CD4-positive, alpha-beta T cell treated with Interferon alpha-2 for 1 hour (primary cell): Measurements from ENCODE around the gene GAS2L3.
"Not testable (repeated sequence)": the region's sequence is repeated elsewhere in the genome, so short reads cannot be mapped to it uniquely, and the experiment has no call there.

ENCODE experiments used
- DNase-seq, 2 donors: peaks; one replicate each; pipeline ENCODE4 v3.0.0-alpha.2; 2020 to 2022

Gene GAS2L3

DNA sequence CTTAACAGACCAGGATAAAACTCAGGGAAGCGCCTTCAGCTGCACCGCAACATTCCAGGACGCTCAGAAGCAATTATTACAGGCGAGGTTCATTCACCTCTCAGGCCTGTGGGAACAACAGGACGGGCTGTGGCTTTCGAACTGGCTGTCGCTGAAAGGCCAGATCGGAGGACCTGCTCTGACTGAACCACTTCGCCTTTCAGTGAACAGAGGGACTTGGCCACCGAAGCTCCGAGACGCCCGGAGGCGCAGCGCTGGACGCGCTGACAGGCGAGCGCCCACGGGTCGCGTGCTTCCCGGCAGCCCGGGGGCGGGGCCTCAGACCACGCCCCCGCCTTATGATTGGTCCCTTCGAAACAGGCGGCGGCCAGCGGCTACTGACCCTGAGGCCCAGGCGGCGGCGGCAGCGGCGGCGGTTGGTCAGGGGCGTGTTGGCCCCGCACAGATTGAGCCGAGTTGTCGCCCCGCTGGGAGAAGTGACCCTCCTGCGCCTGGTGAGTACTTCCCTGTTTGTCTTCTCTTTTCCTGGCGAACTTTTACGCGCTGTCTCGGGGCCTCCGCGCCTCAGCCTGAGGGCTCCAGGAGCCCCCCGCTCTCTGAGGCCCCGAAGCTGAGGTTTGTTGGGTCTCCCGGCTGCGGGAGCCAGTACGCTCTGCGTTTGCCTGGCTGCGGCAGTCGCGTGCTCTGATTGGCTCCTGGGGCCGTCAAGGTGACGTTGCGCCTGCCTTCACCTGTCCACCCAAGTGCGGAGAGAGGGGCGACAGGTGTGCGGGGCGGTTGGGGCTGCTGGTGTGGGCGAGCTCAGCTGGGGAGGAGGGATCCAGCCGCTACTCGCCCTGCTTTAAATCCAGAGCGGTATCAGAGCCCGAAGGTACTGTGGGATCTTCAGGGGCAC lies at the start of gene GAS2L3:
GAS2L3 (plus strand) TSS at position 393 of the 895 bp plus-strand sequence. CDS start 21,221 bp downstream, outside the sequence.
- peak; percentile 64 to 76 for DNase-seq

DNA sequence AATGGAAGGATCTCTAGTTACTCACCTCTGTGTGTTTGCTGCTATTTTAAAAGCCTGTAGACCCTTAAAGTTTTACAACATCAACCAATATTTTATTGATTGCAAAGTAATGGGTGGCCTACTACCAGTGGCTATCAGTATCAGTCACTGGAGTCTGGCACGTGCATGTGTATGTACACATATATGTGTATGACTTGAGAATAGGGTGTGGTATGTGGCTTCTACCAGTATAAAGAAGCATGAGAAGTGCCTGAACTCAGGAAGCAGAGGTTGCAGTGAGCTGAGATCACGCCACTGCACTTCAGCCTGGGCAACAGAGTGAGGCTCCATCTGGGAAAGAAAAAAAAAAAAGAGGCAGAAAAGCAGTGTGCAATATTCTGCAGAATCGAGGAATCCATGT lies 45.5 kb upstream of the GAS2L3 start:
- DNase-seq = no peak

DNA sequence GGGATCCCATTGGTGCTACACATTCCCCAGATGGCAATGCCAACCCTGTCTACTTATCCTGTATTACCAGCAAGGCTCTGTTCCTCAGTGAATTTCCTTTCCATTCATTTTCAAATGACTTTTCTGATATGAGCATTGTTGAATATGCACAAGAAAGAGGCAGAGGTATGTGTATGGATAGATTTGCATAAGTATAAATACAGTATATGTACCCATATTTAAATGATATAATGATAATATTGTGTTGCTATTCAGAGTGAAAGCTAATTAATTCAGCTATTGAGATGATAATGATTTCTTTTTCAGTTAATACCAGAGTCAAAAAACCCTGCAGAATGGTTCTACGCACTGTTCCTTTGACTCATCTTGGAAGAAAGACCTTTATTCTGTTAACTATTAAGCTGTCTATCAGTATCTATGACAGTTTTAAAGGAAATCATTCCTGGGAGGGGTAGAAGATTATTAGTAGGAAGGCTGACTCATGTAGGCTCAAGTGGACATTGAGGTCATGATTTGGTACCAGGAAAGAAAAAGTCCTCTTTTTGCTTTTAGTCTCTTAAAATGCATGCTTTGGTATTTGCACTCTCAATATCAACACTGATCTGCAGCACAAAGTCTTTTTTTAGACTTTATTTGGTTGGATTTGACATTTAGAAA lies 44.9 kb upstream of the GAS2L3 start:
- no peak for DNase-seq

DNA sequence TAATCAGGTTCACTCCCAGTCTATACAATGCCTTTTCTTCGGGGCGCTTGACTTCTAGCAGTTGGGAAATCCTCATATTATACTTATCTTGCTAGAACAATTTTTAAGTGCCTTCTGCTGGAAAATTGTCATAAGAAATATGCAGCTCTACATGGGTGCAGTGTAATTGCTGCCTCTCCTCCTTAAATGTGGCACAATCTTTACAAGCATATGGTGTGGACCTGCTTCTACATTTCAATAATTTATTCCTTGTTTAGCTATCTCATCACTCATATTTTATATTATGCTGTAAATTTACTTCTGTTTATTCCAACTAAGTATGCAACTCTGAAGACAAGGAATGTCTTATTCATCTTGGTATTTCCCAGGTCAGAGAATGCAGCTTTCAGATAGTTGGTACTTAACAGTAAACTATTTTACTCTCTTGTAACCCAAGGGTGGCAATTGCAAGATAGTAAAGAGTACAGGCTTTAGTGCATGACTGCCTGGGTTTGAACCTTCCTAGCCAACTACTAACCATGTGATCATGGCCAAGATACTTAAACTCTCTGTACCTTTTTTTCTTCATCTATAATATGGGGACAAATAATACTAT lies 43.6 kb upstream of the GAS2L3 start:
- DNase-seq = no peak

DNA sequence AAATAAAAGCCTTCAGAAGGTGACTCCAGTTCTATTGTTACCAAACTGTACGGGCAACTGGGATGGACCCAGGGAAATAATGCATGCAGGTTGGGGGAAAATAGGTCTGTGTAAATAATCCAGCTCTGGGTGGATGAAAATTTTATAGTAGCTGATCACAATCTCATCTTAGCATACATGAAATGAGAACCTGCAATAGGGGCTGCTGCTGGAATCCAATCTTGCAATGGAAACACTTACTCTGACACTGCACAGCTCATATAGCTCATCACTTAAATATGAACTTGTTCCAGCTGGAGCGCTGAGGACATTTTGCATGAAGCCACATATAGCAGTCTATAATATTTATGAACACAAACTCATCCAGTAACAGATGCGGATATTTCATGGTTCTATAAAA lies 40.1 kb upstream of the GAS2L3 start:
- DNase-seq = no peak

DNA sequence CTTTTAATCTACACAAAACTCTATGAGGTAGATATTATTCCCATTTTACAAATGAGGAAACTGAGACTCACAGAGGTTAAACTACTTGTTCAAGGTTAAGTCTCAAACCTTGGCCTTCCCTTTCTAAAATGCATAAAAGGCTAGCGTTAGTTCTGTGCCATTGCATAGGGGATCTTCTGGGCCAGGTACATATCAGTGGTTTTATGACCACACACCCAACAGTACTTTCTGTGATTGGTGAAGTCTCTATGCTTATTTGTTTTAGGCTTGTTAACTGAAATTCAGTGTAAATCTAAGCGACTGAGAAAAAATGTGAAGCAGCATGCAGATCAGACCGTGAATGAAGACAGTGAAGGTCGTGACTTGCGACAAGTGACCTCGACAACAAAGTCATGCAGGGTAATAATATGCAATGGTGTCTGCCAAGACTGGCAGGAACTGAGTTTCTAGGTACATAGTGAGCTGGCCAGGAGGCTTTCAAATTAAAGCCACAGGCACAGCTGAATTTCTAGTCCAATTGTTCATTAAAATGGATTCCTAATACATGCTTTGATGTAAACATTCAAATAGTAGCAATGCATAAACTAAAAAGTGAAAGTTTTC lies 38.8 kb upstream of the GAS2L3 start:
- DNase-seq = no peak

DNA sequence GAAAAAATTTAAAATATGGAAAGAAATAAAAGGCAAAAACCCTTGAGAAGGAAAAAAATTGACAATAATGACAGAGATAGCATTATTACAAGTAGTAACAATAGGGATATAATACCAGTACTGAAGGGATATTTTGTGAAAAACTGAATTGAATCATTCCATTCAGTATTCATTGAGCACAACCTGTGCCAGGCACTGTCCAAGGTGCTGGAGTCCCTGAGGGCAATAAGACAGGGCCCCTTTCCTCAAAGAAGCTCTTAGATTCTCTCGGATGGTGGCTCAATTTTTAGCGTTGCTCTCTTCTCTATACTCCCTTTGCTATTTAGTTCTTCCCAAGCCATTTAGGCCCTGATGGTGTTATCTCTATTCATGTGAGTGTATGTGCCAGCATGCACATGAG lies 34.3 kb upstream of the GAS2L3 start:
- no peak for DNase-seq

DNA sequence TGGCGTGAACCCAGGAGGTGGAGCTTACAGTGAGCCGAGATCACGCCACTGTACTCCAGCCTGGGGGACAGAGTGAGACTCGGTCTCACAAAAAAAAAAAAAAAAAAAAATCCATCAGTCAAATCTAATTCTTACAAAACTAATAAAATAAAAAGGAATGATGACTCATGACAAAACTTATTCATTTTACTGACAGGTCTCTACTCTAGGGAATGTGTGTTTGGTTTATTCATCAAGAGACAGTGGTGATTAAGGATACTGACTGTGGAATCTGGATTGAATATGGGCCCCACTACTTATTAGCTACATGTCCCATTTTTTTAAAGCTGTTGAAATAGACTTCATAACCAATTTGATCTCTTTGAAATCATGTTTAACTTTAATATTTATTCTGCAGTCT lies 29.3 kb upstream of the GAS2L3 start:
- DNase-seq = no peak

DNA sequence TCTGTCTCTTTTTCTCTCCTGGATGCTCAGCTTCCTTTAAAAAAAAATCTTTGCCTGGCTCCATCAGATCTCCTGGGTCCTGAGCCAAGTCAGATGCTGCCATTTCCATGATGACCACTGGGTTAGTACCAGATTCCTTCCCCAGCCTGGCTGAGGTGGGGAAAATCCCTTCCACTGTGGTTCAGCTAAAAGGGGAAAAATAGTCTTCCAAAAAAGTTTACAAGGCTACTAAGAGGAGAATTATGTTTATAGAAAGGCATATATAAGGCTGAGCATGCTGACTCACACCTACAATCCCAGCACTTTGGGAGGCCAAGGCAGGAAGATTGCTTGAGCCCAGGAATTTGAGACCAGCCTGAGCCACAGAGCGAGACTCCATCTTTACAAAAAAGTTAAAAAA lies 28.4 kb upstream of the GAS2L3 start:
- DNase-seq = no peak

DNA sequence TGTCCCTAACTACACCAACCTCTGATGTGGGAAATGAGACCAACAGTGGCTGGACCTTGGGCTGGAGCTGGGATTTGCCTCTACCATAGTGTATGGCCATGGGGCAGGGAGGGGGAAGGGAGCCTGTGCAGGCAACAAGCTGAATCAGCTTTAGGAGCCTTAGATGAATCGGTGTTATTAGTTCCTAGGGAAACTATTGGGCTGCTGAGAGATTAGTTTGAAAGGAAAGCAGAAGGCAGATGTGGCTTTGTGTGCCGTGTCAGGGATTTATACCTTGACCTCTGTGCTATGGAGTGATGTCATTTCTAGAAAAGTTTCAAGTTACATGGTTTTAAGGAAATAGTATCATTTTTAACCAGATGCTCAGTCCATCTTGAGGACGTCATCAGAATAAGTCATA lies 19.5 kb upstream of the GAS2L3 start:
- DNase-seq = no peak

DNA sequence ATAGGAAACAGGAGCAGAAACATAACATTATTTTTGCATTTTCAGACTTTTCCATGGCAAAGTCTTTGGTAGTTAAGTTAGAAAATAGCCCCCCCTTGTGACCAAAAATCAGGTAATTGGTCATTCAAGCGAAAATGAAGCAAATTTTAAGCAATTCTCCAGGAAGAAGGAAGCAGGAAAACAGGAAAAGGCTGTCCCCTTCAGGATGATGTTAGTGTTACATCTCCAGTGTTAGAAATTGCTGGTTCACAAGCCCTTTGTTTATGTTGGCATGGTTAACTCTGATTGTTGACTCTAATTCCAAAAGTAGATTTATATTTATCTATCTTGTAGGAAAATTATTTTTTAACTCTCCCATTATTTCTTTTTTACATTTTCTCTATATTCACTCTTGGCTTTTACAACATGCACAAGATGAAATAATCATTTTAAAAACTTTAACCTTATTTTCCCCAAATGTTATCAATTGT lies 18.8 kb upstream of the GAS2L3 start:
- DNase-seq = peak in 1 of 2 donors; percentile 38

DNA sequence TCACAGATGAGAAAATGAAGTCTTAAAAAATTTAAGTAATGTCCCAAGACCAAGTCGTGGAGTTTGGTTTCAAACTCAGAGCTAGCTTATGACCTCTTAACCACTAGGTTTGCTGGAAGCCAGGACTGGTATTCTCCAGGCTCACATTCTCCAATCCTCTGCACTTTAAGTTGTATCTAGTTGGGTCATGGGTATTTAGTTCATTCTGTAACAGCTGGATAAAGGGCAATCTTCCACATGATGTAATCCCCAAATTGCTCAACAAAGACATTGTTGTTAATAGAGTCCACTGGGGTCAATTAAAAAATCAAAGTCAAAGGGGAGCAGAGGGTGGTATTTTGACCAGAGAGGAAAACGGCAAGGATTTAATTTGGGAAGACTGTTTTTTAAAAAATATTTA lies 17.8 kb upstream of the GAS2L3 start:
- DNase-seq = no peak

DNA sequence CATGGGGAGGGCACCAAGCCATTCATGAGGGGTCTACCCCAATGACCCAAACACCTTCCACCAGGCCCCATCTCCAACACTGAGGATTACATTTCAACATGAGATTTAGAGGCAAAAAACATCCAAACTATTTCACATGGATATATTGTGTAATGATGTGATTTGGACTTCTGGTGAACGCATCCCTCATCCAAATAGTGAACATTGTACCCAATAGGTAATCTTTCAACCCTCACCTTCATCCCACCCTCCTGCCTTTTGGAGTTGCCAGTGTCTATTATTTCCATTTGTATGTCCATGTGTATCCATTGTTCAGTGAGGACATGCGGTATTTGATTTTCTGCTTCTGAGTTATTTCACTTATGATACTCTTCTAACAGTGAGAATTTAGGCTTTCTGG lies 16.1 kb upstream of the GAS2L3 start:
- no peak for DNase-seq

DNA sequence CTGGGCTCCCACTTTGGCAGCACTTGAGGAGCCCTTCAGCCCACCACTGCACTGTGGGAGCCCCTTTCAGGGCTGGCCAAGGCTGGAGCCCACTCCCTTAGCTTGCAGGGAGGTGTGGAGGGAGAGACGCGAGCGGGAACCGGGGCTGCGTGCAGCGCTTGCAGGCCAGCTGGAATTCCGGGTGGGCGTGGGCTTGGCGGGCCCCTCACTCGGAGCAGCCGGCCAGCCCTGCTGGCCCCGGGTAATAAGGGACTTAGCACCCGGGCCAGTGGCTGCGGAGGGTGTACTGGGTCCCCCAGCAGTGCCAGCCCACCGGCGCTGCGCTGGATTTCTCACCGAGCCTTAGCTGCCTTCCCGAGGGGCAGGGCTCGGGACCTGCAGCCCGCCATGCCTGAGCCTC lies 14.2 kb upstream of the GAS2L3 start:
- DNase-seq = not testable (repeated sequence)

DNA sequence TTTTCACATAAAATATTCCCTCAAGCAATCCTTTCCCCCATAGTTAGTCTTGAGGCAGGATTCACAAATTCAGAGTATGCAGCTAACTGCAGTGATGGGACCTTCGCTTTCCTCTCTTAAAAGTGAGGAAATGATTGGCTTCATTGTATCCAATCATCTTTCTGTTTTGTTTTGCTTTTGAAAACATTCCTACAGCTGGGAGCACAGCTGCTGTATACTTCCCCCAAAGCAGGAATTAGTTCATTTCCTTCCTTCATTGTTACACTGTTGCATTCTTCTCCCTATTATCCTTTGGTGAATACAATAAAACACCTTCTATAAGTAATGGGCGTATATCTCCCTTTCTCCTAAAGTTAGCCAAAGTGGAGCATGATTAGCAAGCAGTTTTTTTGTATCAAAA lies 9.4 kb upstream of the GAS2L3 start:
- no peak for DNase-seq

DNA sequence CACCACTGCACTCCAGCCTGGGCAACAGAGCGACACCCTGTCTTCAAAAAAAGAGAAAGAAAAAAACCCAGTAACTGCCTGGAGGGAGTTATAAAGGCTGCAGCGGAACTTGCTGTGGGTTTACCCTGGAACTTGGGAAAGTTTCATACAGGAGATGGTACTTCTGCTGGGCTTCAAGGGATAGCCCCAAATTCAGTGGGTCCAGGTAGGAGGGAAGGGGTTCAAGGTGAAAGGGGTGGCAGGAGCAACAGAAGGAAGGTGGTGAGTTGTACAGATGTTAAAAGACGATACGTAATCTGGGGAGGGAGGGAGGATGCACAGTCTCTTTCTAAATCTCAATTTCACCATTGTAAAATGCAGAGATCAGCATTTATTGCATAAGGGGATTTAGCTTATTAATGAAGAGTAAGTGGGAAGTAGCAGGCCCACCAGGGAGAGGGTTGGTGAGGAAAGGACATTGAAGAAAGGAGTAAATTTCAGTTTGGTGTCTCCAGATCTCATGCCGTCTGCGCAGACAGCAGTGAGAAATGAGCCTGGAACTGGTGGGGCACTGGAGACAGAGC lies 8.5 kb upstream of the GAS2L3 start:
- no peak for DNase-seq

DNA sequence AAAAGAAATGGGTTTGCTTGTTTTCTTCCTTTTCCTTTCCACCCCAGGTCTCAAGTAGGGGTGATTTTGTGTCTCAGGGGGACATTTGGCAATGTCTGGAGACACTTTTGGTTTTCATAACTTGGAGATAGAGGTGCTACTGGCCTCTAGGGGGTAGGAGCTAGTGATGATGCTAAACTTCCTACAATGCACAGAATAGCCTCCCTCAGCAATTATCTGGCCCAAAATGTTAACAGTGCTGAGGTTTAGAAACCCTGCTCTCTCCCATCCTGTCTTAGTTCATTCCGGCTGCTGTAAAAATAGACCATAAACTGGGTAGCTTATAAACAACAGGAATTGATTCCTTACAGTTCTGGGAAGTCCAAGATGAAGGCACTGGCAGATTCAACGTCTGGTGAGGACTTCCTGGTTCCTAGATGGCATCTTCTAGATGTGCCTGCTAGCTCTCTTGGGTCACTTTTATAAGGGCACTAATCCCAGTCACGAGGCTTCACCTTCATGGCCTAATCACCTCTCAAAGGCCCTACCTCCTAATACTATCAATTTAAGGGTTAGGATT lies 7.4 kb upstream of the GAS2L3 start:
- DNase-seq = no peak

DNA sequence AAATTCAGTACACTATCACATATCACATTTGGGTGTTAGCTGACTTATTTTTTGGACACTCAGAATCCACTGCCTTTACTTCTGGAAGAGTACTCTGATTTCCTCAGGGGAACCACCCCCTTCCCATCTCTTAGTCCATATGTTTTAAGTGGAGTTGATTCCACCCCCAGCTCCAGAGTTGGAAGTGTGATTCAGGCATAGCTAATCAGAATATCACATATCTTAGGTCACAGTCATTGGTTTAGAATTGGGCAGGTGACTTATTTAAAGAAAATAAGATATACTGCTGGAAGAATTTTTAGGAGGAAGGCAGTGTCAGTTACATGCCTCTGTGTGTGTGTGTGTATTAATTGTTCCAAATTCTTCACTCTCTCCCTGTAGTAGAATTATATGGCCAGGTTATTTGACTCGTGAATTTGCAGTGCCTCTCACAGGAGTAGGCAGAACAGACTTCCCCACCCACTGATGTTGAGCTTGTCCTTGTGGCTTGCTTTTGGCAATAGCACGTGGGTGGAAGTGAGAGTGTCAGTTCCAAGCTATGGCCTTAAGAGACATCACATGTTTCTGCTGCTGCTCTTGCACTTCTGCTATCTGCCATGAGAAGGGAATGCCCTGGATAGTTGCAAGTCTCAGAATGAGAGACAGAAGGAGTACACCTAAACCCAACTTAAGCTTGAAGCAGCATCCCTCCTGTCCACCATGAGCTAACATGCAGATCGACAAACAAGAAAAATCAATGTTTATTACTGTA lies 6.4 kb upstream of the GAS2L3 start:
- peak; percentile 16 to 19 for DNase-seq

DNA sequence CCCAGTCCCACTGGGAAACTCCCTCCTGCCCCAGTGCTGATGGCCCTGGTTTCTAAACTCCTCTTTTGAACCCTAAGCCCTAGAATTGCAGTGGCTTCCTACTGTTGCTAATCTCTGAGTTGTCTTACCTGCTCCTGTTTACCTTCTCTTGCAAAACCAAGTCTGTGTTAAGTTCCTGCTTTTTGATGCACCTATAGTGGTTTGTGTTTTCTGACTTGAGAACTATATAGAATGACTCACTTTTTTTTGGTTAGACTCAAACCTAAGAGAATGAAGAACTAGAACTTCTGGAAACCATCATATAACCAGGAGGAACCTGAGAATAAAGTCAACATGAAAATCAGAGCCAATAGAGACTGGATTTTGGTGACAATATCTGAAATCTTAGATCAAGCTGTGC lies 5.5 kb upstream of the GAS2L3 start:
- DNase-seq = no peak

DNA sequence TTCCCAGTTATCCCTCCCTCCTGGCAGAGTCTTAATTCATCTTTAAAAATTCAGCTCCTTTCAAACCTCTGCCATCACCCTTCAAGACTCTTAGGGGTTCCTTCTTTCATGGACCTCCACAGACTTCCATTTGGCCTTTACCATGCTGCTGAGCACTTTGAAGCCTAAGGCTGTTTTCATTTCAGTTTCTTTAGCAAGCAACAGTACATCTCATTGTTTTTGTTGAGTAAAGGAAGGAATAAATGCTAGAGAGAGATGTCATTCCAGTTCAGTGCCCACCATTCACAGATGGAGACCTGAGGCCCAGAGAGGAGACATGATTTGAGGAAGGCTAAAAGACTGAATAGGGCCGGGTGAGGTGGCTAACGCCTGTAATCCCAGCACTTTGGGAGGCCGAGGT lies 1.3 kb upstream of the GAS2L3 start:
- DNase-seq = no peak

DNA sequence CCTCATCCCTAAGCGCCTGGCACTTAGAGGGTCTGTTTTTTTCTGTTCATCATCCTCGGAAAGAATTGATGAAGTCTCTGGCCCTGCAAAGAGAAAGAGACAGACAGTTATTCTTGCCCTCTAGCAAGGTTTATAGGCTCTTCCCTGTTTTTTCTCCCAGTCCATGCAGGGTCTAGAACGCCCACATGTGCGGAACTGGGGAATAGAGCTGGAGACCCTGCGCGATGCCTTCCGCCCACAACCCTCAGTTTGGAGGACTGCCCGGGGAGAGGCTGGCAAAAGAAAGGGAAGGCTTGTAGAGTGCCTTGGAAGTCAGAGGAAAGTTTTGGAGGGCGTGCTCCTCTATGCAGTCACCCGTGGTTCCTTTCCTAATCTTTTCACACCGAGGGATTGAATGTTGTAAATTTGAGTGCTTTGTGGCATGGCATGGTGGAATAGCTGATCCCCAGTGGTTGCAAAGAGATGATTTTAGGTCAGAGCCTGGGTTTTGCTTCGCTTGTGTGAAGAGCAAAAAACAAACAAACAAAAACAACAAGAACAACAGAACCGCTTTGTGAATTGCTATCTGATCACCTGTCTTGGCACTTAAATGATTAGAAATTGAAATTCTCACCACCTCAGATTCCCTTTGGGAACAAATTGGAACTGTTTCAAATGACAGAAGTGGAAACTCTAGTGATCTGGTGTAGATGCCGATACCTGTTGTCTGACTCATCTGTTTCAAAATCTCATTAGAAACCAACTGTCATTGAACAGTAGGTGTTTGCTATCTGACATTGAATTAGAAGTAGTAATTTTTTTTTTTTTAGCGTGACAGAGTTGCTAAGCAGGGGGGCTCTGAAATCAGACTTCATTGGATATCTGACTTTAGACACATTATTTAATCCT lies 947 bp downstream of the GAS2L3 start:
- no peak for DNase-seq
